T-helper 2 cell treated with Interferon-gamma antibody and Interleukin-4, amounts not matched to agents 5 μg/mL and 100 μg/mL, for 36 hours (primary cell): Measurements from ENCODE around the gene ADA.
"Not testable (repeated sequence)": the region's sequence is repeated elsewhere in the genome, so short reads cannot be mapped to it uniquely, and the experiment has no call there.

Experiments used
- DNase-seq: peaks from one replicate; pipeline ENCODE4 v3.0.0; 2021; ENCODE audit warnings: low spot score
- H3K27ac Mint-ChIP-seq: one replicate; pipeline ENCODE4 v1.8.0; 2021; ENCODE audit warnings: mild to moderate bottlenecking, mixed read lengths
- H3K27me3 Mint-ChIP-seq: one replicate; pipeline ENCODE4 v1.8.0; 2021; ENCODE audit warnings: low read depth, mixed read lengths
- H3K36me3 Mint-ChIP-seq: one replicate; pipeline ENCODE4 v1.8.0; 2021; ENCODE audit warnings: low read depth, mixed read lengths
- H3K4me1 Mint-ChIP-seq: one replicate; pipeline ENCODE4 v1.8.0; 2021; ENCODE audit warnings: low read depth, mixed read lengths
- H3K4me3 Mint-ChIP-seq: one replicate; pipeline ENCODE4 v1.8.0; 2022; ENCODE audit warnings: mild to moderate bottlenecking, moderate library complexity, mixed read lengths
- H3K9me3 Mint-ChIP-seq: one replicate; pipeline ENCODE4 v1.8.0; 2021; ENCODE audit warnings: mixed read lengths

ADA gene

DNA sequence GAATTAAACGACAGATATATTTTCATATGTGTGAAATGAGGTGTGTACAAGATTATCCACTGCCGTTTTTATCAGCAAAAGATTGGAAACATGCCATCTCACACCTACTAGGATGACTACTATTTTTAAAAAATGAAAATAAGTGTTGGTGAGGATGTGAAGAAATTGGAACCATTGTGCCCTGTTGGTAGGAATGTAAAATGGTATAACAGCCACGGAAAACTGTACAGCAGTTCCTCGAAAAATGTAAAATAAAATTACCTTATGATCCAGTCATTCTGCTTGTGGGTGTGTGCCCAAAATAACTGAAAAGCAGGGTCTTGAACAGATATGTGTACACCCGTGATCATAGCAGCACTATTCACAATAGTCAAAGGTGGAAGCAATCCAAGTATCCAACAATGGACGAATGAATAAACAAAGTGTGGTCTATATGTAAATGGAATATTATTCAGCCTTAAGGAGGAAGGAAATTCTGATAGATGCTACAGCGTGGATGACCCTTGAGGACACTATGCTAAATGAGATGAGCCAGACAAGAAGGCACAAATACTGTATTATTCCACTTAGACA, 36.6 kb upstream of the ADA start:
- no peaks in the 10 kb centered on the region for H3K36me3 Mint-ChIP-seq
- peaks cover 10% of the 10 kb centered on the region for H3K9me3 Mint-ChIP-seq
- no peak overlapping the region for H3K4me3 Mint-ChIP-seq
- H3K27ac Mint-ChIP-seq, result no peak overlapping the region
- DNase-seq, result no peak
- H3K4me1 Mint-ChIP-seq, result peaks cover 3% of the 10 kb centered on the region
- H3K27me3 Mint-ChIP-seq, result no peaks in the 10 kb centered on the region

- H3K4me3 Mint-ChIP-seq, result no peak overlapping the region
These were observed 35.4 kb upstream of the ADA start for GRCh38 chr20:44686934-44687333.

GRCh38 chr20:44684047-44684967, 32.8 kb upstream of the ADA start:
- Mint-ChIP-seq H3K27me3 (no peaks in the 10 kb centered on the region), H3K27ac (no peak overlapping the region), H3K4me1 (peaks cover 3% of the 10 kb centered on the region)

More at GRCh38 chr20:44686934-44687333, 35.4 kb upstream of the ADA start:
- H3K27ac Mint-ChIP-seq, result no peak overlapping the region
- peaks cover 3% of the 10 kb centered on the region for H3K4me1 Mint-ChIP-seq
- no peaks in the 10 kb centered on the region for H3K27me3 Mint-ChIP-seq
- DNase-seq, result no peak
- H3K36me3 Mint-ChIP-seq, result no peaks in the 10 kb centered on the region
- peaks cover 9% of the 10 kb centered on the region for H3K9me3 Mint-ChIP-seq

GRCh38 chr20:44683263-44684046, 32.0 kb upstream of the ADA start:
- DNase-seq, result no peak
- Mint-ChIP-seq H3K27me3 (no peaks in the 10 kb centered on the region), H3K9me3 (no peaks in the 10 kb centered on the region), H3K4me3 (no peak overlapping the region), H3K27ac (no peak overlapping the region), H3K4me1 (peaks cover 3% of the 10 kb centered on the region), H3K36me3 (no peaks in the 10 kb centered on the region)

More at GRCh38 chr20:44684047-44684967, 32.8 kb upstream of the ADA start:
- H3K9me3 Mint-ChIP-seq, result no peaks in the 10 kb centered on the region
- DNase-seq, result no peak
- no peak overlapping the region for H3K4me3 Mint-ChIP-seq
- H3K36me3 Mint-ChIP-seq, result no peaks in the 10 kb centered on the region

DNA sequence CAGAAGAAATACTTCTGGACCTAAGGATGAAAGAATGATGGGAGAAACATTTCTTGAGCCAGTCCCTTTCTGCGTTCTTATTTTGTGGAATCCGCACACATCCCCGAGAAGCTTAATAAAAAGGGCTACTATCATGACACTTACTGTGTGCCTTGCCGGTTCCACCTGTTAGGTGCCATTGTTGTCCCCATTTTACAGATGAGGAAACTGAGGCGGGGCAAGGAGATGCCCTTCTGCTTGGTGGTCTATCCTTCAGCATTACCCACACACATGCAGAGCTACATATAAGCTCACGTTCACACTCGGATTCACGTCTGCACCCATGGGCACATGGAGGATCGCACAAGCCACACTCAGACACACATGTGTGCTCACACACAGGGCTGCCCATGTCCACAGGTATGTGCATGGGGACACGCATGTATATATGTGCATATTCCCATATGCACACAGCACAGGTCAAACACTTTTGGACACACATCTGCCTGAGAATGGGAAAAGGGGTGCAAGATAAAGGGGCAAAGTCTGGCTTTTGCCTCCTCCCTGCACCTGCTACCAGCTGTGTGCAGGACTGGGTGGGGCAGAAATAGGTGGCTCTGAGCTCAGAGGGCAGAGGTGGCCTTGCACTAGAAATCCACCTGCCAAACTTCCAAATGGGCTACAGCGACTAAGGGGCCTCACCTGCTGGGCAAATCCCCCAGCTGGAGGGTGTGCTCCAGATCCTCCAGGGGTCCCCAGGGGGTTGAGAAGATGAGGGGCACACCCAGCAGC, 30.5 kb upstream of the ADA start:
- no peaks in the 10 kb centered on the region for H3K9me3 Mint-ChIP-seq
- no peak for DNase-seq
- H3K27me3 Mint-ChIP-seq, result no peaks in the 10 kb centered on the region
- no peak overlapping the region for H3K27ac Mint-ChIP-seq
- H3K36me3 Mint-ChIP-seq, result no peaks in the 10 kb centered on the region
- H3K4me1 Mint-ChIP-seq, result peaks cover 3% of the 10 kb centered on the region
- H3K4me3 Mint-ChIP-seq, result no peak overlapping the region

GRCh38 chr20:44678990-44679611, 27.6 kb upstream of the ADA start:
- Mint-ChIP-seq H3K27me3 (no peaks in the 10 kb centered on the region), H3K4me3 (no peak overlapping the region), H3K4me1 (peaks cover 2% of the 10 kb centered on the region), H3K9me3 (no peaks in the 10 kb centered on the region), H3K36me3 (no peaks in the 10 kb centered on the region), H3K27ac (no peak overlapping the region)
- DNase-seq, result no peak

DNA sequence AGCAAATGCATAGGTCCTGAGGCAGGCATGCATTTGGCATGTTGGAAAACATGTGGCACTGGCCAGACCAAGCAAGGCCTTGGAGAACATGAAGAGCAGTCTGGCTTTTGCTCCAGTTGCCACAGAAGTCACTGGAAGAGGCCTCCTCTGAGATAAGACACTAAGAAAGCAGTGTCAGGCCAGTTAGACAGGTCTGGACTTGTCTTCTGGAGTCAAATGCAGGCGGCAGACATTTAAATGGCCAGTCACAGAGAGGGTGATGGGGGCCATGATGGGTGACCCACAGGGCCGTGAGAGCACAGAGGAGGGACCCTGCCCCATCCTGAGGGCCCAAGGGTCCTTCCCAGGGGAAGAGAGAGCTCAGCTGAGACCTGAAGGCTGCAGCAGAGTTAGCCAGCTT, 26.7 kb upstream of the ADA start:
- no peaks in the 10 kb centered on the region for H3K27me3 Mint-ChIP-seq
- H3K4me1 Mint-ChIP-seq, result peaks cover 2% of the 10 kb centered on the region
- DNase-seq, result no peak
- no peaks in the 10 kb centered on the region for H3K36me3 Mint-ChIP-seq
- no peaks in the 10 kb centered on the region for H3K9me3 Mint-ChIP-seq
- no peak overlapping the region for H3K4me3 Mint-ChIP-seq
- H3K27ac Mint-ChIP-seq, result no peak overlapping the region

DNA sequence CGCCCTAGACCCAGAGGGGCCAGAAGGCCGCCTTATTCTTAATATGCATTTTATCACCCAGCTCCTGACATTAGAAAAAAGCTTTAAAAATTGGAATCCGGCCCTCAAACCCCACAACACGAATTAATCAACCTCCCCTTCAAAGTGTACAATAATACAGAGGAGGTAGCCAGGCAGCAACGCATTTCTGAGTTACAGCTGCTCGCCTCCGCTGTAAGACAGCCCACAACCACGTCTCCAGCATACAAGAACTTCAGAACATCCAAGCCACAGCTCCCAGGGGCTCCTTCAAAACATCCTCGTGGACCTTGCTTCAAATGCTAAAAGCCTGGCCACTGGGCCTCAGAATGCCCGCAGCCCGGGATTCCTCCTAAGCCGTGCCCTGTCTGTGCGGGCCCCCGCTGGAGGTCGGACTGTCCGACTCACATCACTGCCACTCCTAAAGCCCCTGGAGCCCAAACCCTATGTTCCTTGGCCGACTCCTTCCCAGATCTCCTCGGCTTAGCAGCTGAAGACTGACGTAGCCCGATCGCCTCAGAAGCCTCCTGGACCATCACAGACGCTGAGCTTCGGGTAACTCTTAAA, 20.9 kb upstream of the ADA start:
- peak overlapping the region; percentile 81 for H3K27ac Mint-ChIP-seq
- H3K9me3 Mint-ChIP-seq, DNase-seq, H3K27me3 Mint-ChIP-seq, H3K36me3 Mint-ChIP-seq: not testable (repeated sequence)
- H3K4me1 Mint-ChIP-seq, result peaks cover 33% of the 10 kb centered on the region
- H3K4me3 Mint-ChIP-seq, result peak overlapping the region; percentile 72

- peak overlapping the region; percentile 81 for H3K27ac Mint-ChIP-seq
- H3K36me3 Mint-ChIP-seq, result not testable (repeated sequence)
These were observed 20.0 kb upstream of the ADA start for GRCh38 chr20:44671541-44671940.

DNA sequence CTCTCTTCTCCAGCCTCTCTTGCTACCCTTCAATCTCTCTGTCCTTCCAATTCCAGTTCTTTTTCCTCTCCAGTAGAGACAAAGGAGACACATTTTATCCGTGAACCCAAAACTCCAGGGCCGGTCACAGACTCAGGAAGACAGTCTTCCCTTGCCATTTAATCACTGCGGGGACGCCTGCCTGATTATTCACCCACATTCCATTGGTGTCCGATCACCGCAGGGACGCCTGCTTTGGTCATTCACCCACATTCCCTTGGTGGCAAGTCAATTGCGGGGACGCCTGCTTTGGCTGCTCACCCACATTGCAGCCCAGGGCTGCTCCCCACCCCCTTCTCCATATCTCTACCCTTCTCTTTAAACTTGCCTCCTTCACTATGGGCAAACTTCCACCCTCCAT, 19.4 kb upstream of the ADA start:
- not testable (repeated sequence) for DNase-seq, H3K27me3 Mint-ChIP-seq
- H3K27ac Mint-ChIP-seq, result peak overlapping the region; percentile 81

More at GRCh38 chr20:44671541-44671940, 20.0 kb upstream of the ADA start:
- Mint-ChIP-seq H3K4me1 (peaks cover 31% of the 10 kb centered on the region), H3K4me3 (peak overlapping the region; percentile 72)
- DNase-seq, result peak; percentile 53
- H3K27me3 Mint-ChIP-seq, H3K9me3 Mint-ChIP-seq: not testable (repeated sequence)

DNA sequence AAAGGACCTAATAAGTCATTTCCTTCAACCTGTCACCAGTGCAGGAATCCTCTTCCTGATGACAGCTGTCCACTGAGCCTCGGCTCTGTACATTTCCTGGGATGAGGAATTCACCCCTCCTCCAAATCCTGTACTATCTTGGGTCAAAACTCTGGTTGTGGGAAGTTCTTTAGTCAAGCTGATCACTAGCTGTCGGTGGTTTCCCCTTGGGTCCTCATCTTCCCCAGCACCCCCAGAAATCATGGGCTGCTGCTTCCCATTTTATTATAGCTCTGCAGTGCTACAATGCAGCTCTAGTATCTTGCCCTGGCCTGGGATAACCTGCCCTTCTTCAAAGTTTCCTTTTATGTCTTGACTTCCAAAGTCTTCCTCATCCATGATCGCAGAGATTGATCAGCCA, 14.6 kb upstream of the ADA start:
- H3K9me3 Mint-ChIP-seq, result no peaks in the 10 kb centered on the region
- H3K36me3 Mint-ChIP-seq, result peaks cover 10% of the 10 kb centered on the region
- no peak overlapping the region for H3K4me3 Mint-ChIP-seq
- no peak overlapping the region for H3K27ac Mint-ChIP-seq
- DNase-seq, result no peak
- no peaks in the 10 kb centered on the region for H3K27me3 Mint-ChIP-seq
- peaks cover 27% of the 10 kb centered on the region for H3K4me1 Mint-ChIP-seq

More for the DNA sequence above, 19.4 kb upstream of the ADA start:
- Mint-ChIP-seq H3K4me1 (peaks cover 30% of the 10 kb centered on the region), H3K4me3 (peak overlapping the region; percentile 72)
- H3K9me3 Mint-ChIP-seq, H3K36me3 Mint-ChIP-seq: not testable (repeated sequence)

DNA sequence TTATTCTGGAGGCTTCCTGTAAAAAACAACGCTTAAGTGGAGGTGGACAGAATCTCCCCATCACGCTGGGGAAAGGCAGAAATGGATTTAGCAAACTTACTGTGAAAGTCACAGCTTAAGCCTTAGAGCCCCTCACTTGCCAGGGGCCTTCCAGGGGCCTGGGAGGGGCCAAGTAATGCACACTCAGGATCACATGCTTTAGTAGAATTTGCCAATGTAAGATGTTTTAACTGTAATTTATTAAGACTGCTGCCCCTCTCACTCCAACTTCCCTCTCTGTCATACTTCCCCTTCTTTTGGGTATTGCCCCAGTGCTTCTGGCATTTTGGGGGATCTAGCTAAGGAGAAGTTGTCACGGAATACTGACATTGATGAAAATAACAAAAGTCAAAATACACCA, 12.6 kb upstream of the ADA start:
- Mint-ChIP-seq H3K27ac (no peak overlapping the region), H3K27me3 (no peaks in the 10 kb centered on the region), H3K4me3 (no peak overlapping the region), H3K36me3 (peaks cover 21% of the 10 kb centered on the region), H3K4me1 (peaks cover 19% of the 10 kb centered on the region), H3K9me3 (no peaks in the 10 kb centered on the region)
- no peak for DNase-seq

DNA sequence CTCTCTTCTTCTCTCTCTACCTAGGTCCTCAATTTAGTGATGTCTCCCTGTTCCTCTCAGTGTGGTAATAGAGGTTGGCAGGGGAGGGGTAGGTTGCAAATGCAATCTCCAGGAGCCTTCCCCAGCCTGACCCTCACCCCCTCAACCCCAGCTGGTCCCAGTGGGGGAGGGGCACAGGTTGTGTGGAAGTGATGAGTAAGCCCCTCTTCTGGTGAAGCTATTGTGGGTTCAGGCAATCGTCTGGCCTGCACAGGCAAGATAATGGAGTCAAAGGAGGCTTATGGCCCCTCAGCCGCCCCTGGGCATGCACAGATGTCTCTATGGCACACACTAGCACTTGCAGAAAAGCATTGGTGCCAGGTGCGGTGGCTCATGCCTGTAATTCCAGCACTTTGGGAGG, 10.8 kb upstream of the ADA start:
- peaks cover 33% of the 10 kb centered on the region for H3K36me3 Mint-ChIP-seq
- no peaks in the 10 kb centered on the region for H3K9me3 Mint-ChIP-seq
- H3K27ac Mint-ChIP-seq, result no peak overlapping the region
- H3K4me3 Mint-ChIP-seq, result no peak overlapping the region
- peaks cover 17% of the 10 kb centered on the region for H3K4me1 Mint-ChIP-seq
- no peaks in the 10 kb centered on the region for H3K27me3 Mint-ChIP-seq
- DNase-seq, result no peak
